AG04450 (cell line): ENCODE measurements around the gene PHF21B. TPM values are rescaled to one million over a fixed set of nuclear protein-coding genes. Genes with fewer than 3 reads are reported as not detected.

ENCODE experiments used
- CTCF ChIA-PET: fragments of 300-600, 350-600 bp; formaldehyde crosslinking; extraction: SDS; loops from one replicate; lab custom pipeline; 2022; ENCODE audit warnings: antibody characterized with exemption, inconsistent platforms; lab: Charles Lee
- POLR2A ChIA-PET: fragments of 350-600 bp; formaldehyde crosslinking; extraction: SDS; loops from one replicate; lab custom pipeline; 2021; ENCODE audit warnings: antibody characterized with exemption, inconsistent platforms; lab: Yijun Ruan, JAX
- DNase-seq: peaks from one replicate; pipeline ENCODE4 v3.0.0-alpha.2; 2011; ENCODE audit warnings: low read depth, low spot score
- H3K27ac ChIP-seq: one replicate; pipeline ENCODE4 v1.5.1; 2012; ENCODE audit warnings: low read depth, low read length, control low read depth
- H3K27me3 ChIP-seq: one replicate; pipeline ENCODE4 v1.6.0; 2012; ENCODE audit warnings: low read length; ENCODE audit not compliant: control insufficient read depth, insufficient read depth
- H3K4me3 ChIP-seq: 2 replicates; pipeline ENCODE4 v1.5.1; 2011; ENCODE audit warnings: mild to moderate bottlenecking, low read depth, low read length, control low read depth
- H3K9me3 ChIP-seq: 2 replicates; pipeline ENCODE4 v1.5.1; 2012; ENCODE audit warnings: low read length; ENCODE audit not compliant: control insufficient read depth, insufficient read depth
- polyA plus RNA-seq: library from polyadenylated mRNA; depleted of rRNA; stranded (reverse); fragments of >200 nt; gene quantifications from 2 replicates; pipeline ENCODE4 v1.2.3, GENCODE V29; 2011
- TF ChIP-seq, protein P1 (sequence below): IDR thresholded peaks from 2 replicates; pipeline ENCODE4 v1.5.1; 2011; ENCODE audit warnings: low read depth, low read length, control low read depth, inconsistent platforms

The PHF21B gene
- polyA plus RNA-seq, 1 experiment, result not detected

- ChIA-PET POLR2A (no interaction called here), CTCF (interaction anchor here (0.5 kb wide), 1 partner anchor 12 kb away, joined by 6 read pairs; no protein-coding TSS in a partner anchor)
- Histone ChIP-seq H3K27me3 (peaks cover 48% of the 10 kb centered on the region), H3K4me3 (no peak overlapping the region), H3K27ac (no peak overlapping the region), H3K9me3 (peaks cover 4% of the 10 kb centered on the region; the same call in 1 of the 2 replicates)
- no peak for DNase-seq
- TF ChIP-seq, protein P1, sequence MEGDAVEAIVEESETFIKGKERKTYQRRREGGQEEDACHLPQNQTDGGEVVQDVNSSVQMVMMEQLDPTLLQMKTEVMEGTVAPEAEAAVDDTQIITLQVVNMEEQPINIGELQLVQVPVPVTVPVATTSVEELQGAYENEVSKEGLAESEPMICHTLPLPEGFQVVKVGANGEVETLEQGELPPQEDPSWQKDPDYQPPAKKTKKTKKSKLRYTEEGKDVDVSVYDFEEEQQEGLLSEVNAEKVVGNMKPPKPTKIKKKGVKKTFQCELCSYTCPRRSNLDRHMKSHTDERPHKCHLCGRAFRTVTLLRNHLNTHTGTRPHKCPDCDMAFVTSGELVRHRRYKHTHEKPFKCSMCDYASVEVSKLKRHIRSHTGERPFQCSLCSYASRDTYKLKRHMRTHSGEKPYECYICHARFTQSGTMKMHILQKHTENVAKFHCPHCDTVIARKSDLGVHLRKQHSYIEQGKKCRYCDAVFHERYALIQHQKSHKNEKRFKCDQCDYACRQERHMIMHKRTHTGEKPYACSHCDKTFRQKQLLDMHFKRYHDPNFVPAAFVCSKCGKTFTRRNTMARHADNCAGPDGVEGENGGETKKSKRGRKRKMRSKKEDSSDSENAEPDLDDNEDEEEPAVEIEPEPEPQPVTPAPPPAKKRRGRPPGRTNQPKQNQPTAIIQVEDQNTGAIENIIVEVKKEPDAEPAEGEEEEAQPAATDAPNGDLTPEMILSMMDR, result no peak
Observed at GRCh38 chr22:44840611-44841322, 169.0 kb downstream of the PHF21B start.

DNA sequence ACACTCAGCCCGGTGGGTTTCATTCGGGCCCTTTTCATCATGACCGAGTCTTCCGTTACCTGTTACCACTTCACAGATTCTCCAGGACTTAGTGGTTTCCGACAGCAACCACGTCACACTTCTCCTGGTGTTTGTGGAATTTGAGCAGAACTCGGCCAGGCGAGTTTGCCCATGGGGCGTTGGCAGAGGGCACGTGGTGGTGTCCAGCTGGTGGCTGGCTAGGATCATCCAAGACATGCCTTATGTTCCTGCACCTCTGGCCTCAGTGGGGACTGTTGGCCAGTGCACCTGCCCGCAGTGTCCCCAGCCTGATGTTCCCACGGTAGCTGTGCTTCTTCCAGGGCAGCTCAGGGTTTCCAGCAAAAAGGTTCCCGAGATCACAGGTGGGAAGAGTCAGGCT, 170.1 kb downstream of the PHF21B start:
- H3K4me3 ChIP-seq, result no peak overlapping the region
- no peak for DNase-seq
- H3K9me3 ChIP-seq, result peaks cover 6% of the 10 kb centered on the region; the same call in 1 of the 2 replicates
- no peak overlapping the region for H3K27ac ChIP-seq
- CTCF ChIA-PET, result interaction anchor here (0.9 kb wide), 1 partner anchor 19 kb away, joined by 4 read pairs; no protein-coding TSS in a partner anchor
- POLR2A ChIA-PET, result no interaction called here
- peaks cover 49% of the 10 kb centered on the region for H3K27me3 ChIP-seq
- TF ChIP-seq, protein P1, result no peak

DNA sequence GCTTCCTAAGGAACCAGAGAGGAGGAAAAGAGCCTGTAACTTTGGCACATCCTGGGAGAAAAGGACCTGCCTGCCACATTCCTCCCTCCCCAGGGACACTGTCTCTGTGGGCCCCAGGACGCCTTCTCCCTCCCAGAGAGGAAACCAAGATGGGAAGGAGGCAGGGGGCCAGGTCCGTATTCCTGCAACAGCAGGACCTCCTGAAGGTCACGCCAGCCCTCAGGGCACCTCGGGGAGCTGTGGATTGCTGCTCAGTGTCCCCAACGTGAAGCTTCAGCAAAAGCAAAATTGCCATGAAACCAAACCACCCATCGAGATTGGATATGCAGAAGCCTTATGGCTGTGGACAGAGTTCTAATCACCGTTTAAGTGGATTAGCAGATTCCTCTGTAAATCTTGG, 170.7 kb downstream of the PHF21B start:
- ChIA-PET CTCF (interaction anchor here (2.0 kb wide), 1 partner anchor 19 kb away, joined by 7 read pairs; no protein-coding TSS in a partner anchor), POLR2A (no interaction called here)
- Histone ChIP-seq H3K9me3 (peaks cover 2% of the 10 kb centered on the region; the same call in 1 of the 2 replicates), H3K27me3 (peaks cover 46% of the 10 kb centered on the region), H3K27ac (no peak overlapping the region), H3K4me3 (no peak overlapping the region)
- TF ChIP-seq, protein P1, result no peak
- no peak for DNase-seq

DNA sequence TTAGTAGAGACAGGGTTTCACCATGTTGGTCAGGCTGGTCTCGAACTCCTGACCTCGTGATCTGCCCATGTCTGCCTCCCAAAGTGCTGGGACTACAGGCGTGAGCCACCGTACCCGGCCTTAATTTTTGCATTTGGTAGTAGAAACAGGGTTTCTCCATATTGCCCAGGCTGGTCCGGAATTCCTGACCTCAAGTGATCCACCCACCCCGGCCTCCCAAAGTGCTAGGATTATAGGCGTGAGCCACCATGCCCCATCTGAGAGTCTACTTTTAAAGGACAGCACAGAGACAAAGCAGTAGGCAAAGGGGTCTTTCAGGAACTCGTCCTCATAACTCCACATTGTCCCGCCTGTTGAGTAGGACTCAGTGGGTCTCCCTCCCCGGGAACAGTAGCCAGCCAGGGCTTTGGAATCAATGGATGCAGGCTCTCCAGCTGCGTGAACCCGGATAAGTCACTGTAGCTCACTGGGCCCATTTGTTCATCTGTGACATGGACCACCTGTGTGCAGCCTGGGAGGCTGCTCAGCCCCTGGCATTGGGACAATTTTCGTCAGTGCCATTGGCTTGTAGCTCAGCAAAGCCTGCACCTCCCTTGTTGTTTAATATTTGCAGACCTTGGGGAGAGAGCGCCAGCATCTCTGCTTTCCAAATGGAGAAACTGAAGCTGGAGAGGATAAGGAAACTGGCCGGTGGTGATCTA, 171.3 kb downstream of the PHF21B start:
- H3K9me3 ChIP-seq, result peaks cover 2% of the 10 kb centered on the region; the same call in 1 of the 2 replicates
- TF ChIP-seq, protein P1, result no peak
- CTCF ChIA-PET, result interaction anchor here (2.0 kb wide), 1 partner anchor 18 kb away, joined by 7 read pairs; no protein-coding TSS in a partner anchor
- H3K27me3 ChIP-seq, result peaks cover 44% of the 10 kb centered on the region
- DNase-seq, result no peak
- POLR2A ChIA-PET, result no interaction called here
- H3K4me3 ChIP-seq, result no peak overlapping the region
- no peak overlapping the region for H3K27ac ChIP-seq
